OCI-LY7 (cell line): Measurements from ENCODE around the gene CALHM6. TPM values are rescaled to one million over a fixed set of nuclear protein-coding genes. Genes with fewer than 3 reads are reported as not detected.

Experiments
- BruUV-seq: library from RNA; stranded (reverse); fragments of 400-500 nt; replicated peaks from 2 replicates; lab custom pipeline; 2021; lab: Mats Ljungman, UMichigan
- CTCF ChIA-PET: fragments of 300-600 bp; sonication (Branson Sonifier 250); formaldehyde crosslinking; loops from one replicate; lab custom pipeline; 2022; ENCODE audit warnings: antibody characterized with exemption; ENCODE audit not compliant: unreplicated experiment; lab: Charles Lee
- POLR2A ChIA-PET: fragments of 300-600 bp; sonication (Branson Sonifier 250); formaldehyde crosslinking; loops from one replicate; lab custom pipeline; 2022; ENCODE audit warnings: antibody characterized with exemption; lab: Charles Lee
- DNase-seq: peaks from one replicate; pipeline ENCODE4 v3.0.0-alpha.2; 2015; ENCODE audit warnings: low spot score
- H2AFZ ChIP-seq: fragments of 200-600 bp; sonication (generic), shearing (Covaris generic); 2 replicates; pipeline ENCODE4 v1.6.1; 2014; ENCODE audit warnings: mild to moderate bottlenecking, antibody characterized with exemption, low read length, moderate library complexity
- H3K27ac ChIP-seq: fragments of 200-600 bp; sonication (generic); 2 replicates; pipeline ENCODE4 v1.5.1; 2014; ENCODE audit warnings: mixed run types, low read depth, mild to moderate bottlenecking, moderate library complexity, low read length, inconsistent platforms; ENCODE audit not compliant: poor library complexity, severe bottlenecking
- H3K36me3 ChIP-seq: fragments of 200-600 bp; sonication (generic); 2 replicates; pipeline ENCODE4 v1.6.1; 2014; ENCODE audit warnings: mild to moderate bottlenecking, antibody characterized with exemption, low read length, moderate library complexity, mixed read lengths; ENCODE audit not compliant: insufficient read depth
- H3K4me1 ChIP-seq: fragments of 200-600 bp; sonication (generic); 2 replicates; pipeline ENCODE4 v1.5.1; 2014; ENCODE audit warnings: mild to moderate bottlenecking, low read length; ENCODE audit not compliant: insufficient read depth, poor library complexity, severe bottlenecking
- H3K4me2 ChIP-seq: fragments of 200-600 bp; sonication (generic); 2 replicates; pipeline ENCODE4 v1.6.1; 2014; ENCODE audit warnings: mild to moderate bottlenecking, low read length
- H3K4me3 ChIP-seq: fragments of 200-600 bp; sonication (generic); 2 replicates; pipeline ENCODE4 v1.5.1; 2014; ENCODE audit warnings: mild to moderate bottlenecking, low read depth, low read length; ENCODE audit not compliant: poor library complexity, severe bottlenecking
- H3K79me2 ChIP-seq: fragments of 200-600 bp; sonication (generic); 2 replicates; pipeline ENCODE4 v1.6.1; 2016; ENCODE audit warnings: low read depth, mild to moderate bottlenecking, low read length, moderate library complexity, mixed read lengths; ENCODE audit not compliant: insufficient read depth
- H3K9me2 ChIP-seq: fragments of 200-600 bp; sonication (generic); 2 replicates; pipeline ENCODE4 v1.6.1; 2016; ENCODE audit warnings: mild to moderate bottlenecking, low read length, mixed read lengths; ENCODE audit not compliant: insufficient read depth
- H3K9me3 ChIP-seq: fragments of 200-600 bp; sonication (generic); 2 replicates; pipeline ENCODE4 v1.6.1; 2014; ENCODE audit warnings: mild to moderate bottlenecking, mixed run types, low read length, mixed read lengths
- H4K20me1 ChIP-seq: fragments of 200-600 bp; sonication (generic); 2 replicates; pipeline ENCODE4 v1.6.1; 2014; ENCODE audit warnings: mild to moderate bottlenecking, antibody characterized with exemption, low read length, moderate library complexity, mixed read lengths; ENCODE audit not compliant: insufficient read depth
- EZH2phosphoT487 ChIP-seq: fragments of 200-600 bp; sonication (generic); IDR thresholded peaks from 2 replicates; pipeline ENCODE4 v1.6.1; 2018; ENCODE audit warnings: low read depth, borderline replicate concordance, mild to moderate bottlenecking, mixed run types, antibody characterized with exemption, low read length, moderate library complexity, mixed read lengths
- intact Hi-C: fragments of 100-400 bp; cut with micrococcal nuclease; formaldehyde crosslinking; loops from one replicate; pipeline ENCODE4 v1.10.0; 2022; ENCODE audit not compliant: unreplicated experiment
- total RNA-seq, 2 experiments: library from RNA; depleted of rRNA in 1 of 2; stranded (reverse); fragments of >200 nt in 1 of 2; shearing (Covaris generic) in 1 of 2; gene quantifications; 2 replicates each; pipeline ENCODE4 v1.2.3, GENCODE V29; 2014 to 2022
- TF ChIP-seq, protein P1 (sequence below): fragments of 200-600 bp; sonication (generic); conservative IDR thresholded peaks from 2 replicates; pipeline ENCODE4 v1.5.1; 2014; ENCODE audit warnings: mild to moderate bottlenecking, antibody characterized with exemption, low read length, moderate library complexity, mixed read lengths

The CALHM6 gene
- total RNA-seq, 2 experiments from 2014 or later: 1.8 TPM; not detected in 1

DNA sequence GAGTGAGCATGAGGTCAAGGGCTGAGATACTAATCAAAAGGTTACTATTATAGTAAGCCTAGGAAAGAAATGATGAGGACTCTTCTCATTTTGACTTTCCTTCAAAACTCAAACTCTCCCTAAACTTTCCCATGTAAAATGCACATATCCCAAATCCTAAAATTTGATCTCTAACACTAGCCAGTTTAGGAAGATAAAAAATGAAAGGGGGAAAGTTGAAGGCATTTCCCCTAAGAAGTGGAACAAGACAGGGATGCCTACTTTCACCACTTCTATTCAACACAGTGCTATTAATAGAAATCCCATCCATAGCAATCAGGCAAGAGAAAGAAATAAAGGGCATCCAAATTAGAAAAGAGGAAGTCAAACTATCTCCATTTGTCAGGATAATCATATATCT lies 47.4 kb downstream of the CALHM6 start:
- CTCF ChIA-PET: no interaction called here
- no TSS peak for BruUV-seq
- TF ChIP-seq, protein P1, sequence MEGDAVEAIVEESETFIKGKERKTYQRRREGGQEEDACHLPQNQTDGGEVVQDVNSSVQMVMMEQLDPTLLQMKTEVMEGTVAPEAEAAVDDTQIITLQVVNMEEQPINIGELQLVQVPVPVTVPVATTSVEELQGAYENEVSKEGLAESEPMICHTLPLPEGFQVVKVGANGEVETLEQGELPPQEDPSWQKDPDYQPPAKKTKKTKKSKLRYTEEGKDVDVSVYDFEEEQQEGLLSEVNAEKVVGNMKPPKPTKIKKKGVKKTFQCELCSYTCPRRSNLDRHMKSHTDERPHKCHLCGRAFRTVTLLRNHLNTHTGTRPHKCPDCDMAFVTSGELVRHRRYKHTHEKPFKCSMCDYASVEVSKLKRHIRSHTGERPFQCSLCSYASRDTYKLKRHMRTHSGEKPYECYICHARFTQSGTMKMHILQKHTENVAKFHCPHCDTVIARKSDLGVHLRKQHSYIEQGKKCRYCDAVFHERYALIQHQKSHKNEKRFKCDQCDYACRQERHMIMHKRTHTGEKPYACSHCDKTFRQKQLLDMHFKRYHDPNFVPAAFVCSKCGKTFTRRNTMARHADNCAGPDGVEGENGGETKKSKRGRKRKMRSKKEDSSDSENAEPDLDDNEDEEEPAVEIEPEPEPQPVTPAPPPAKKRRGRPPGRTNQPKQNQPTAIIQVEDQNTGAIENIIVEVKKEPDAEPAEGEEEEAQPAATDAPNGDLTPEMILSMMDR: no peak
- no peak for TF ChIP-seq EZH2phosphoT487

GRCh38 chr6:116511424-116512110 lies 50.4 kb downstream of the CALHM6 start, which contains the start of gene CALHM5:
Gene CALHM5, plus strand, starts transcription at chr6:116511639. Its CDS starts 58 bp downstream, at chr6:116511697.
- Histone ChIP-seq H3K4me2 (no peak within 1 kb of the TSS), H3K79me2 (no peaks in the 10 kb centered on the region), H3K27ac (no peak within 1 kb of the TSS), H2AFZ (no peak within 1 kb of the TSS), H4K20me1 (no peaks in the 10 kb centered on the region), H3K4me3 (no peak within 1 kb of the TSS), H3K9me2 (no peaks in the 10 kb centered on the region), H3K36me3 (no peaks in the 10 kb centered on the region), H3K4me1 (no peaks in the 10 kb centered on the region), H3K9me3 (no peaks in the 10 kb centered on the region)
- no peak for DNase-seq
- TF ChIP-seq, protein P1: peak; percentile 62
- TF ChIP-seq EZH2phosphoT487: no peak
- POLR2A ChIA-PET: interaction anchor here (1.8 to 2.1 kb wide), 2 partner anchors 11 to 16 kb away, joined by 6 to 8 read pairs; no protein-coding TSS in a partner anchor
- CTCF ChIA-PET: no interaction called here
- no TSS peak for BruUV-seq
- intact Hi-C loops: no loop called here

More for the DNA sequence above, 47.4 kb downstream of the CALHM6 start:
- intact Hi-C loops: no loop called here
- Histone ChIP-seq H3K9me3 (no peaks in the 10 kb centered on the region), H2AFZ (no peak overlapping the region), H4K20me1 (no peaks in the 10 kb centered on the region), H3K9me2 (no peaks in the 10 kb centered on the region), H3K4me3 (no peak overlapping the region), H3K4me1 (no peaks in the 10 kb centered on the region), H3K79me2 (no peaks in the 10 kb centered on the region), H3K36me3 (no peaks in the 10 kb centered on the region), H3K4me2 (no peak overlapping the region), H3K27ac (no peak overlapping the region)
- POLR2A ChIA-PET: no interaction called here
- no peak for DNase-seq

- TF ChIP-seq EZH2phosphoT487: no peak
- TF ChIP-seq, protein P1: no peak
- H3K27ac ChIP-seq: no peak overlapping the region
- ChIA-PET CTCF (no interaction called here), POLR2A (interaction anchor here (0.6 to 2.1 kb wide), 3 partner anchors 10 to 323 kb away, joined by 3 to 8 read pairs (median 6); no protein-coding TSS in a partner anchor)
- no peak overlapping the region for H3K4me2 ChIP-seq
- no TSS peak for BruUV-seq
- no peaks in the 10 kb centered on the region for H3K9me2 ChIP-seq
- no peaks in the 10 kb centered on the region for H3K36me3 ChIP-seq
- DNase-seq: no peak
- intact Hi-C loops: no loop called here
- H3K79me2 ChIP-seq: no peaks in the 10 kb centered on the region
- H3K9me3 ChIP-seq: no peaks in the 10 kb centered on the region
- no peaks in the 10 kb centered on the region for H3K4me1 ChIP-seq
- no peak overlapping the region for H3K4me3 ChIP-seq
- H4K20me1 ChIP-seq: no peaks in the 10 kb centered on the region
- H2AFZ ChIP-seq: no peak overlapping the region
Measured at GRCh38 chr6:116512111-116512559, 51.0 kb downstream of the CALHM6 start.
